Activated CD8-positive, alpha-beta memory T cell treated with anti-CD3 and anti-CD28 coated beads, Interleukin-2, amount 50 U/mL, for 1 hour (primary cell): ENCODE results near the gene SSBP2.

Experiments used
- DNase-seq: peaks from one replicate; pipeline ENCODE4 v3.0.0-alpha.2; 2020; ENCODE audit errors: extremely low read depth

The SSBP2 gene

DNA sequence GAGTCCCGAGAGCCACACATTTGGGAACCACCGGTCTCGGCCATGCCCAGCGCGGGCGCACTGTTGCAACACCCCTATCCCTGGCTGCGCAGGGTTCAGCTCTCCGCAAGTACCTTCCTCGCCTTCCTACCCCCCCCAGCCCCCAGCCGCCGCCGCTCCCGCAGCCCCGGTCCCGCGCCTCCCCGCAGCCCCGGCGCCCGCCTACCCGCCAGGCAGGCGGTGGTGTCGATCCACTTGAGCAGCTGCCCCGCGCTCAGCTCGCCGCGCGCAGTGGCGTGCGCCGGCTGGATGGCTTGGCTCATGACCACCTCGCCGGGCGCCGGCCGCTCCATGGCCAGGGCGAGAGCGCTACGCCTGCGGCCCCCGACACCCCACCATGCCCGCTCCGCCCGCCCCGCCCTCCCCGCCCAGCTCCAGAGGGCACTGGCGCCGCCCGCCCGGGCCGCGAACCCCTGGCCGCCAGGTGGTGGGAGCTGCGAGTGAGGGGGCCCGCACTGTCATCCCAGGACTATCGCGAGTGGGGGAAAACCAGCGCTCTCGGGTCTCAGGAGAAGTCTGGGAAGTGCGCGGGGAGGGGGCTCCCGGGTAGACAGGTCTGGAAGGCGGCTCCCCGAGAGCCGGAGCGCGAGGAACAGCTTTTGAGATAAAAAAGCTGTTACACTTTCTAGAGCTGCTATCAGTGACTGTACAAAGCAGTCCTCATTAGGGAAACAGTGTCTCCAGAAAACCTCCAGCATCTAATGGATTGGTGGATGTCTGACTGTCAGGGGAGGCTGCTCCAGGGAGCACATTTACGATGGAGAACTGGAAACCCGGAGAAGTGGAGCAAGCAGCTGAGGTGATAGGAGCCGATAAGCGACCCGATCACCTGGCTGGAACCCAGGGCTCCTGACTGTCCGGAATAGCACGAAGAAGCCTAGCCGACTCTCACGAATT lies 356.8 kb downstream of the SSBP2 start, which contains the start of gene ACOT12:
Gene ACOT12, minus strand, starts transcription at position 352 of the 936 bp plus-strand sequence. Its CDS starts 20 bp downstream, at position 332.
- no peak for DNase-seq

DNA sequence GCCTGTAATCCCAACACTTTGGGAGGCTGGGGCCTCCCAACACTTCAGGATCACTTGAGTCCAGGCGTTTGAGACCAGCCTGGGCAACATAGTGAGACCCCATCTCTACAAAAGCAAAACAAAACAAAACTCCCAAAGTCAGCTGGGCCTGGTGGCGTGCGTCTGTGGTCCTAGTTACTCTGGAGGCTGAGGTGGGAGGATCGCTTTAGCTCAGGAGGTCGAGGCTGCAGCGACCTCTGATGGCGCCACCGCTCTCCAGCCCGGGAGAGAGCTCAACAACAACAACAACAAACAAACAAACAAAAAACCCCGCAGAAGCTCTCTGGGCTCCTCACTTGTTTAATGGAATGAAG lies 357.5 kb downstream of the SSBP2 start:
- no peak for DNase-seq

DNA sequence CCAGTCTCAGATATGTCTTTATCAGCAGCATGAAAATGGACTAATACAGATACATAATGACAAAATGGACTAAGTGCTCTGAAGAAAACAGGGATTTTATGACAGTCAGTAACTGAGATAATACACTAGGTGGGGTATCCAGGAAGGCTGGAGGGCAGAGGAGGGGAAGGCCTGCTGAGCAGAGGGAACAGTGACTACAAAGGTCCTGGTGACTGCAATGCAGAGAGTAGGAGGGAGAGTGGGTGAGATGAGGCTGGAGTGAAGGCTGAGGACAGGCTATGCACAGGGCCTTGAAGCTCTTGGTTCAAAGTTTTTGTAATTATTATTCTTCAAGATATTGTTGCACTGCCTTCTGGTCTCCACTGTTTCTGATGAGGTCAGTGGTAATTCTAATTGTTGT lies 361.9 kb downstream of the SSBP2 start:
- no peak for DNase-seq

DNA sequence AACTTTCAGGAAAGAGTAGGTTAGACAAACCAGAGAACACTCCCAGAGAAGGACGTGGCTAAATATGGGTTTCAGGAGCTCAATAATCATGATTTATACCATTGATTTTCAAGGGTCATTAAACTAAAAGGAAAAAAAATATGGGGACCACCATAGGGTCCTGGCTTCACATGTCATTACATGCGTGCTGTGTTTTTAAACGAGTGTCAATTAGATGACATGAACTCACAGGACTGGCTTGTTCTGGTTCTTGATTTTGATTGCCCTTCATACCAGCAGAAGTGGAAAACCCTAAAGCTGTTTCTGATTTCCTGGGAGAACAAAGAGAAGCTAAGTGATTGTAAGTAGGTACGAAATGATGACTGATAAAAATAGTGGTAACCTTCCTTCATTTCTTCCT lies 362.7 kb downstream of the SSBP2 start:
- DNase-seq: no peak

DNA sequence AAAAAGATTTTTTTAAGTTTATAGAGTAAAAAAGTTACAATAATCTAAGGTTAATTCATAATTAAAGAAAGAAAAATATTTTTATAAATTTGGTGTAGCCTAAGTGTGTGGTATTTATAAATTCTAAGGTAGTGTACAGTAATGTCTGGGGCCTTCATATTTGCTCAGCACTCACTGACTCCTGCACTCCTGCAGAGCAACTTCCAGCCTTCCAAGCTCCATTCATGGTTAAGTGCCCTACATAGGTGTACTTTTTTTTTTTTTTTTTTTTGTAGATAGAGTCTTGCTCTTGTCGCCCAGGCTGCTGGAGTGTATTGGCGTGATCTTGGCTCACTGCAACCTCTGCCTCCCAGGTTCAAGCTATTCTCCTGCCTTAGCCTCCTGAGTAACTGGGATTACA lies 367.0 kb downstream of the SSBP2 start:
- no peak for DNase-seq

DNA sequence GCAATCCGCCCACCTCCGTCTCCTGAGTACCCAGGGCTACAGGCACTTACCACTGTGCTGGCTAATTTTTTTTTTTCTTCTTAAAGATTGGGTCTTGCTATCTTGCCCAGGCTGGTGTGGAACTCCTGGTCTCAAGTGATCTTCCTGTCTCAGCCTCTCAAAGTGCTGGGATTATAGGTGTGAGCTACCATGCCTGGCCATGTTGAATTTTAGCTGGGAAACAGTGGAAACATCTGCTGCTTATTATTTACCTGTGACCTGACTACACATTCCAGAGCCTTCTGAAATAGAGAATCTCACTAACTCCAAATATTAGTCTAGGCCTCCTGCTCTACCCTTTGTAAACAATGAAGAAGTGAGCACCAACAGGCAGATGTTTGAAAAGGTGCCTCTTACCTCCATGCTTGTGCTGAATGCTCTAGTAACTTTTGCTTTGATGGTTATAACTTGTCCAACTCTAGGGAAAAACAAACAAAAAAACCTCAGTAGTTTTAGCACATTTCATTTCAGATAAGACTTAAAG lies 379.5 kb downstream of the SSBP2 start:
- DNase-seq: no peak

DNA sequence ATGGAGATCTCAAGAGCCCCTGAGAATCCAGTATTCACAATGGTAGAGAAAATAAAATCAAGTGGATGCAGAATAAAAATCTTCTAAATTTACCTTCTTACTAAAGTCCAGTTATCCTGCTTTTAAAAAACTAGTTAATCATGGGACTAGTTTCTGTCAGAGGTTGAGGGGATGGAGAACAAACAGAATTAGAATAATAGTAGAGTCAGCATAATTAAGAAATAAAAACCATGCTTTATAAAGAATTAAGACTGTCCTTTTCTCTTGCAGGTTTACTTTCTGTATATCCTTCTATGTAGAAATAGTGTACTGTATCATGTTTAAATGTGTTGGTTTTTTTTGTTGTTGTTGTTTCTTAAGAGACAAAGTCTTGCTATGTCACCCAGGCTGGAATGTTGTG lies 380.0 kb downstream of the SSBP2 start:
- no peak for DNase-seq

DNA sequence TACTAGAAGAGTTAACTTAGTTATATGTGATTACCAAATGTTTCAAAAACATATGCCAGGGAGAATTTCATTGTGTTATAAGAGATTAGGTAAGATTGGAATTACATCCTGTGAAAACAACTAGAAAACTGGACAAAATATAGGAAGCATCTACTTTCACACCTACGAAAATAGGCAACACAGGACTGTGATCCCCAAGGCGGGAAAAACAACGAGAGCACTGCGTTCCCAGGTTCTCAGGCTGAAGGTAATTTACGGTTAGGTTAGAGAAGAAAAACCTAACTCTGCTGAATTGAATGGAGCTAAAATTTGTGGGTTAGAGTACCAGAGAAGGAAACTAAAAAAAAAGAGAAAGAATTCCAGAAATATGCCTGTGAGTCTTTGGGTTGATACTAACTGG lies 385.4 kb downstream of the SSBP2 start:
- no peak for DNase-seq

DNA sequence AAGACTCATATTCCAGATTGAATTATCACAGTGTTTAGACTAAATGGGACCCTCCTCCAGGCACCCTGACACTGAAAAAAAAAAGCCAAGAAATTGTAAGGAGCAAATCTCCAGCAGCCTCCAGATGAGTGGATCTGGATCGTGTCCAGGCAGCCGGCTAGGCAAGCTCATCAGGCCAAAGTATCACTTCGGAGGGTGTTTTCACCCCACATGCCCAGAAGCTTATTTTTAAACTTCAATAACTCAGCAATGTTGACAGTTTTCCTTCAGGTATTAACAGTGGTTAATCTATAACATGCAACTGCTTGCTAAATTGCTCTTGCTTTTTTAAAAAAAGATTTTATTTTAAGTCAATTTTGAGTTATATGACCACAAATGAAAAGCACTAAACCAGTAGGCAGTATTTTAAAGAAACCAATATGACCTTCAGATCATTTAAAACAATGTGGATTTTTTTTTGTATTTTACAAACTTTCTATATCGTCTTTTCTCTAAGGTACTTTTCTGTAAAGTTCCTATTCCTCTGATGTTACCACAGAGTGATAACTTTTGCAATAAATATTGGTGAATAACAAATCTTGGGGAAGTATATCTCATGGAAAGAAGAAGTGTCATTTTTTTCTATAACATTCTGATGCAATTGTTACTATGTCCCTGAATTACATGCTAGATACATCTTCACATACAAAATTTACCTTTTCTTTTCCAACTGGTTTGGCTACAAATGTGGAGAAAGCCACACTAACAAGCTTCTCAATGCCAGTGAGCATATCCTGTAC lies 387.6 kb downstream of the SSBP2 start:
- no peak for DNase-seq
